Measurements from ENCODE around the gene VCAM1. TPM values are rescaled to one million over a fixed set of nuclear protein-coding genes. Genes with fewer than 3 reads are reported as not detected.
"Not testable (repeated sequence)": the region's sequence is repeated elsewhere in the genome, so short reads cannot be mapped to it uniquely, and the experiment has no call there.

The VCAM1 gene
- polyA plus RNA-seq, 4 donors: 0.22 to 14.6 (median 3.2) TPM

GRCh38 chr1:100703716-100704115 lies 15.8 kb upstream of the VCAM1 start:
- no peak for DNase-seq
- no peaks in the 10 kb centered on the region for H3K36me3 ChIP-seq (ENCODE audit: control insufficient read depth in 3 of 3, insufficient read depth in 2 of 3, low read depth in 1 of 3, low read length in 3 of 3)
- WGBS, 3 donors: 77 to 90% (median 82%) methylated on average over 2 of the region's 2 CpGs
- no peak for FAIRE-seq
- no peak overlapping the region for H3K27ac ChIP-seq (ENCODE audit: low read depth in 1 of 3, low read length in 2 of 3)
- peaks cover 0 to 1% (median 0%) of the 10 kb centered on the region in 3 donors for H3K27me3 ChIP-seq (ENCODE audit: control insufficient read depth in 3 of 3, insufficient read depth in 3 of 3, low read length in 3 of 3)
- no peak overlapping the region for H3K4me3 ChIP-seq (ENCODE audit: low read depth in 1 of 3, low read length in 3 of 3)
- H3K4me1 ChIP-seq (ENCODE audit: control insufficient read depth in 3 of 3, insufficient read depth in 2 of 3, low read depth in 1 of 3, low read length in 2 of 3): no peaks in the 10 kb centered on the region
- H3K9me3 ChIP-seq (ENCODE audit: control insufficient read depth in 2 of 2, insufficient read depth in 1 of 2, low read depth in 1 of 2, low read length in 1 of 2): no peaks in the 10 kb centered on the region

DNA sequence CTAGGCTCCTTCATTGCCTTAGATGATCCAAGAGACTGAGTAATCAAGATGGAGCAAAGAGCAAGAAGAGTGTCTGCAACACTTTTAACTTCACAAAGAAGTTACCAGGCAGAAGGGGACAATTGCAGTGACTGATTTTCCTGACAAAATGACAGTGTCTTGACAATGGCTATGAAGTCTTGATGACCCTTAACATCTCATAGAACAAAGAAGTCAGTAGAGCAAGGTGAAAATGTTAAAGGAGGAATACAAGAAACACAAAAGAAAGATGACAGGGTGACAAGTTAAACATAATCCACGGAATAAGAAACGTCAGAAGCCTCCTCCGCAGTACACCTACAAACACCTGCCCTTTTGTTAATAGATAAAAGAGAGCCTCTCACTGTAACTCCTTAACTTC lies 15.1 kb upstream of the VCAM1 start:
- DNase-seq: no peak
- WGBS, 3 donors: 10 to 69% (median 43%) methylated on average over 3 of the region's 3 CpGs

DNA sequence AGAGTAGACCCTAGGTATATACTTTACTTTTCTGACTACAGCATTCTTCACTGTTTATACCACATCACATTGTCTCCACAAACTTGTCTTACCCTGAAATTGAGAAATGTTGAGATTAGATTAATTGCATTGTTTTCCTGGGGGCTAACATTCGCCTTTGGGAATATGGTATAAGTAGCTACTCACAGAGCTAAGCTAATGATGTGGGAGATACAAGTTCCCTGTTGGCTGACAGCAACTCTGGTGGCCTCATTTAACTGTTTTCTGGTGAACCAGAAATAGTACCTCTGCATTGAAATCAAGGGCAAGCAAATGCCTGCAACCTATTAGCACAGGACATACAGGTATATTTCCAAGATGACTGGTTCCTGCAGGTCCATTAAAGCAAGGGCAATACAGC lies 13.2 kb upstream of the VCAM1 start:
- H3K4me1 ChIP-seq (ENCODE audit: control insufficient read depth in 3 of 3, insufficient read depth in 2 of 3, low read depth in 1 of 3, low read length in 2 of 3): no peaks in the 10 kb centered on the region
- H3K36me3 ChIP-seq (ENCODE audit: control insufficient read depth in 3 of 3, insufficient read depth in 2 of 3, low read depth in 1 of 3, low read length in 3 of 3): no peaks in the 10 kb centered on the region
- DNase-seq (no peak), FAIRE-seq (no peak)
- H3K4me3 ChIP-seq (ENCODE audit: low read depth in 1 of 3, low read length in 3 of 3): no peak overlapping the region
- 85 to 94% (median 94%) methylated on average over 1 of the region's 1 CpG for WGBS, 3 donors
- no peak overlapping the region for H3K27ac ChIP-seq (ENCODE audit: low read depth in 1 of 3, low read length in 2 of 3)
- H3K9me3 ChIP-seq (ENCODE audit: control insufficient read depth in 2 of 2, insufficient read depth in 1 of 2, low read depth in 1 of 2, low read length in 1 of 2): no peaks in the 10 kb centered on the region
- H3K27me3 ChIP-seq (ENCODE audit: control insufficient read depth in 3 of 3, insufficient read depth in 3 of 3, low read length in 3 of 3): no peaks in the 10 kb centered on the region

More for the DNA sequence above, 15.1 kb upstream of the VCAM1 start:
- no peak overlapping the region for H3K4me3 ChIP-seq (ENCODE audit: low read depth in 1 of 3, low read length in 3 of 3)
- no peaks in the 10 kb centered on the region for H3K9me3 ChIP-seq (ENCODE audit: control insufficient read depth in 2 of 2, insufficient read depth in 1 of 2, low read depth in 1 of 2, low read length in 1 of 2)
- no peak for FAIRE-seq
- no peaks in the 10 kb centered on the region for H3K4me1 ChIP-seq (ENCODE audit: control insufficient read depth in 3 of 3, insufficient read depth in 2 of 3, low read depth in 1 of 3, low read length in 2 of 3)
- no peaks in the 10 kb centered on the region for H3K36me3 ChIP-seq (ENCODE audit: control insufficient read depth in 3 of 3, insufficient read depth in 2 of 3, low read depth in 1 of 3, low read length in 3 of 3)
- no peak overlapping the region for H3K27ac ChIP-seq (ENCODE audit: low read depth in 1 of 3, low read length in 2 of 3)
- peaks cover 0 to 1% (median 0%) of the 10 kb centered on the region in 3 donors for H3K27me3 ChIP-seq (ENCODE audit: control insufficient read depth in 3 of 3, insufficient read depth in 3 of 3, low read length in 3 of 3)

DNA sequence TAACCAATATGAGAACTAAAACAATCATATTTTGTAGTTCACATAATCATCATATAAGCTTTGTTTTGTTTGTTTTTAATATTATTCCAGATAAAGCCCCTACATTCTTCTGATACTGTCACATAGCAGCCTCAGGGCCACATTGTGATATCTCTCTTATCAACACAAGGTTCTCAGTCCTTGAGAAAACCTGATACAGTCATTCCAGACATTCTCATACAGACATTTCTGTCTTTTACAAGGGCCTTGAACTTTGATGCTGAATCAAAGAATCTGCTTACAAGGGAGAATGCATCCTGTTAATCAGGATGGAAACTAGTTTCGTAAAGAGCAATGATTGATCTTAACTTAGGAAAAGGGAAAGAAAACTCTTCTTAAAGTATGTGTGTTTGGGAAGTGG lies 12.7 kb upstream of the VCAM1 start:
- no peak overlapping the region for H3K4me3 ChIP-seq (ENCODE audit: low read depth in 1 of 3, low read length in 3 of 3)
- FAIRE-seq: no peak
- no peaks in the 10 kb centered on the region for H3K9me3 ChIP-seq (ENCODE audit: control insufficient read depth in 2 of 2, insufficient read depth in 1 of 2, low read depth in 1 of 2, low read length in 1 of 2)
- H3K27me3 ChIP-seq (ENCODE audit: control insufficient read depth in 3 of 3, insufficient read depth in 3 of 3, low read length in 3 of 3): no peaks in the 10 kb centered on the region
- 84 to 90% (median 86%) methylated on average over 1 of the region's 1 CpG for WGBS, 3 donors
- H3K4me1 ChIP-seq (ENCODE audit: control insufficient read depth in 3 of 3, insufficient read depth in 2 of 3, low read depth in 1 of 3, low read length in 2 of 3): no peaks in the 10 kb centered on the region
- H3K36me3 ChIP-seq (ENCODE audit: control insufficient read depth in 3 of 3, insufficient read depth in 2 of 3, low read depth in 1 of 3, low read length in 3 of 3): no peaks in the 10 kb centered on the region
- DNase-seq: no peak
- no peak overlapping the region for H3K27ac ChIP-seq (ENCODE audit: low read depth in 1 of 3, low read length in 2 of 3)

DNA sequence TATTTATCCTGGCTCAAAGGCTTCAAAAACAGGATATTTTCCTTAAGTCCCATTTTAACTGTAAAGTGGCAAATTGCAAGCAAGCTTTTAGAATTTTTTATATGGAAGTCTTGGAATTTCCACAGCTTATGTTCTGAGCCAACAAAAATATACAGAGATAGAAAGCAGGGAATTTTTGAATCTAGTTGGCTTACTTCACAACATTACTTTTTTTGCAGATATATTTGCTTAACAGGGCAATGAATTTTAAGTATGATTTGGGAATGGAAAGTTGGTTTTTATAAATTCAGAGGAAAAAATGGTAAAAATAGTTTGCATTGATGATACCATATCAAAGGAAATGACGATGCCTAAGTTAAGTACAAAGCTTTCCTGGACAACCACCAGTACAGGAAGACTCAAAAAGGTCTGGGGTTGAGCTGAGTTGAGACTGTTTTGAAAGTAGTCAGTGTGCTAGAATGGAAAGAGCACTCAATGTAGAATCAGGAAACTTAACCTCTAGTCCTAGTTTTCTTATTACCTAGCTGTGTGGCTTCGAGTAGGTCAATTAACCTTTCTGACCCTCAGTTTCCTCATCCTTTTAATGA lies 11.0 kb upstream of the VCAM1 start:
- DNase-seq: no peak
- Histone ChIP-seq H3K4me1 (ENCODE audit: control insufficient read depth in 3 of 3, insufficient read depth in 2 of 3, low read depth in 1 of 3, low read length in 2 of 3) (peaks cover 0 to under 1% (median 0%) of the 10 kb centered on the region in 3 donors), H3K27me3 (ENCODE audit: control insufficient read depth in 3 of 3, insufficient read depth in 3 of 3, low read length in 3 of 3) (no peaks in the 10 kb centered on the region), H3K27ac (ENCODE audit: low read depth in 1 of 3, low read length in 2 of 3) (no peak overlapping the region), H3K36me3 (ENCODE audit: control insufficient read depth in 3 of 3, insufficient read depth in 2 of 3, low read depth in 1 of 3, low read length in 3 of 3) (no peaks in the 10 kb centered on the region), H3K4me3 (ENCODE audit: low read depth in 1 of 3, low read length in 3 of 3) (no peak overlapping the region), H3K9me3 (ENCODE audit: control insufficient read depth in 2 of 2, insufficient read depth in 1 of 2, low read depth in 1 of 2, low read length in 1 of 2) (no peaks in the 10 kb centered on the region)
- 44 to 53% (median 44%) methylated on average over 2 of the region's 2 CpGs for WGBS, 3 donors
- no peak for FAIRE-seq

- no peak overlapping the region for H3K27ac ChIP-seq (ENCODE audit: low read depth in 1 of 3, low read length in 2 of 3)
- H3K27me3 ChIP-seq (ENCODE audit: control insufficient read depth in 3 of 3, insufficient read depth in 3 of 3, low read length in 3 of 3): no peaks in the 10 kb centered on the region
- no peaks in the 10 kb centered on the region for H3K9me3 ChIP-seq (ENCODE audit: control insufficient read depth in 2 of 2, insufficient read depth in 1 of 2, low read depth in 1 of 2, low read length in 1 of 2)
- H3K4me1 ChIP-seq (ENCODE audit: control insufficient read depth in 3 of 3, insufficient read depth in 2 of 3, low read depth in 1 of 3, low read length in 2 of 3): peaks cover 0 to 3% (median 0%) of the 10 kb centered on the region in 3 donors
- FAIRE-seq: no peak
- DNase-seq: no peak
- no peaks in the 10 kb centered on the region for H3K36me3 ChIP-seq (ENCODE audit: control insufficient read depth in 3 of 3, insufficient read depth in 2 of 3, low read depth in 1 of 3, low read length in 3 of 3)
- no peak overlapping the region for H3K4me3 ChIP-seq (ENCODE audit: low read depth in 1 of 3, low read length in 3 of 3)
- 77 to 88% (median 84%) methylated on average over 1 of the region's 1 CpG for WGBS, 3 donors
These were observed 8.4 kb upstream of the VCAM1 start for GRCh38 chr1:100710906-100711682.

DNA sequence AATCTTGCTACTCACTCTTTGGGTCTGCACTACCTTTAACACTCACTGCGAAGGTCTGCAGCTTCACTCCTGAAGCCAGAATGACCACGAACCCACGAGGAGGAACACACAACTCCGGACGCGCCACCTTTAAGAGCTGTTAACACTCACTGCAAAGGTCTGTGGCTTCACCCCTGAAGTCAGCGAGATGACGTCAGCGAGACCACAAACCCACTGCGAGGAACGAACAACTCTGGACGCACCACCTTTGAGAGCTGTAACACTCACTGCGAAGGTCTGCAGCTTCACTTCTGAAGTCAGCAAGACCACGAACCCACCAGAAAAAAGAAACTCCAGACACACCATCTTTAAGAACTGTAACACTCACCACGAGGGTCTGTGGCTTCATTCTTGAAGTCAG lies 6.5 kb upstream of the VCAM1 start:
- not testable (repeated sequence) for H3K4me1 ChIP-seq (ENCODE audit: control insufficient read depth in 3 of 3, insufficient read depth in 2 of 3, low read depth in 1 of 3, low read length in 2 of 3); H3K9me3 ChIP-seq (ENCODE audit: control insufficient read depth in 2 of 2, insufficient read depth in 1 of 2, low read depth in 1 of 2, low read length in 1 of 2); FAIRE-seq; H3K27ac ChIP-seq (ENCODE audit: low read depth in 1 of 3, low read length in 2 of 3); H3K27me3 ChIP-seq (ENCODE audit: control insufficient read depth in 3 of 3, insufficient read depth in 3 of 3, low read length in 3 of 3); H3K36me3 ChIP-seq (ENCODE audit: control insufficient read depth in 3 of 3, insufficient read depth in 2 of 3, low read depth in 1 of 3, low read length in 3 of 3); H3K4me3 ChIP-seq (ENCODE audit: low read depth in 1 of 3, low read length in 3 of 3)
- WGBS, 3 donors: 74 to 89% (median 81%) methylated on average over 15 of the region's 15 CpGs
- DNase-seq: peak in 1 of 2 donors; percentile 20

GRCh38 chr1:100713626-100714025 lies 5.9 kb upstream of the VCAM1 start:
- FAIRE-seq (no peak), DNase-seq (no peak)
- no peaks in the 10 kb centered on the region for H3K9me3 ChIP-seq (ENCODE audit: control insufficient read depth in 2 of 2, insufficient read depth in 1 of 2, low read depth in 1 of 2, low read length in 1 of 2)
- H3K27me3 ChIP-seq (ENCODE audit: control insufficient read depth in 3 of 3, insufficient read depth in 3 of 3, low read length in 3 of 3): no peaks in the 10 kb centered on the region
- peaks cover 0 to 3% (median 0%) of the 10 kb centered on the region in 3 donors for H3K4me1 ChIP-seq (ENCODE audit: control insufficient read depth in 3 of 3, insufficient read depth in 2 of 3, low read depth in 1 of 3, low read length in 2 of 3)
- H3K4me3 ChIP-seq (ENCODE audit: low read depth in 1 of 3, low read length in 3 of 3): no peak overlapping the region
- H3K36me3 ChIP-seq (ENCODE audit: control insufficient read depth in 3 of 3, insufficient read depth in 2 of 3, low read depth in 1 of 3, low read length in 3 of 3): no peaks in the 10 kb centered on the region
- 74 to 83% (median 78%) methylated on average over 3 of the region's 3 CpGs for WGBS, 3 donors
- peak overlapping the region in 1 of 3 donors; percentile 5 for H3K27ac ChIP-seq (ENCODE audit: low read depth in 1 of 3, low read length in 2 of 3)
